Coronary artery (tissue), 2 donors: ENCODE data around the gene IQCH.

Experiments used
- DNase-seq: peaks from one replicate; pipeline ENCODE4 v3.0.0-alpha.2; 2017; ENCODE audit warnings: low spot score
- H3K27ac ChIP-seq, 2 donors: fragments of 200-600 bp; sonication (generic); one replicate each; pipeline ENCODE4 v1.5.1; 2016 to 2019
- H3K4me3 ChIP-seq: fragments of 200-600 bp; sonication (generic); 2 replicates; pipeline ENCODE4 v1.5.1; 2016; ENCODE audit warnings: mild to moderate bottlenecking, moderate library complexity
- CTCF ChIP-seq: fragments of 200-600 bp; sonication (generic); IDR thresholded peaks from one replicate; pipeline ENCODE4 v1.5.1; 2019; ENCODE audit warnings: antibody characterized with exemption

Gene IQCH

GRCh38 chr15:67366904-67367303 lies 112.3 kb downstream of the IQCH start:
- Histone ChIP-seq H3K4me3 (no peak overlapping the region), H3K27ac (no peak overlapping the region)
- DNase-seq: no peak
- no peak for TF ChIP-seq CTCF

- Histone ChIP-seq H3K4me3 (no peak overlapping the region), H3K27ac (no peak overlapping the region)
- DNase-seq: no peak
- no peak for TF ChIP-seq CTCF
These were observed 114.9 kb downstream of the IQCH start for GRCh38 chr15:67369359-67369998.

- Histone ChIP-seq H3K4me3 (no peak overlapping the region), H3K27ac (no peak overlapping the region)
- no peak for TF ChIP-seq CTCF
- DNase-seq: no peak
These were observed 115.8 kb downstream of the IQCH start for GRCh38 chr15:67370206-67370954.

- no peak for DNase-seq
- TF ChIP-seq CTCF: no peak
- no peak overlapping the region for H3K27ac ChIP-seq
- H3K4me3 ChIP-seq: no peak overlapping the region
These were observed 118.0 kb downstream of the IQCH start for GRCh38 chr15:67372543-67372942.

- no peak for TF ChIP-seq CTCF
- Histone ChIP-seq H3K4me3 (no peak overlapping the region), H3K27ac (no peak overlapping the region)
- no peak for DNase-seq
These were observed 118.5 kb downstream of the IQCH start for GRCh38 chr15:67372986-67373675.

- Histone ChIP-seq H3K27ac (no peak overlapping the region), H3K4me3 (no peak overlapping the region)
- TF ChIP-seq CTCF: no peak
- no peak for DNase-seq
These were observed 119.4 kb downstream of the IQCH start for GRCh38 chr15:67373971-67374370.
